Gastrocnemius medialis (tissue), 4 donors: ENCODE results near the gene IRF7.

Experiments used
- CTCF ChIP-seq, 5 experiments: fragments of 450-650 bp in 3 of 5; fragments of 200-600 bp in 2 of 5; sonication (generic) in 2 of 5; IDR thresholded peaks in 4 of 5; conservative IDR thresholded peaks in 1 of 5; 1 replicate in 4 of 5; 2 replicates in 1 of 5; pipeline ENCODE4 v1.5.1; 2016 to 2019; ENCODE audit warnings: antibody characterized with exemption in 5 of 5, mild to moderate bottlenecking in 3 of 5, moderate library complexity in 3 of 5
- POLR2A ChIP-seq, 2 donors: fragments of 450-650 bp; IDR thresholded peaks; one replicate each; pipeline ENCODE4 v1.6.1; 2017; ENCODE audit warnings: antibody characterized with exemption in 2 of 2, mild to moderate bottlenecking in 2 of 2, moderate library complexity in 2 of 2

- no peak for TF ChIP-seq CTCF (IDR thresholded peaks at IDR 0.05 in 4 of 5, conservative IDR thresholded peaks at IDR 0.05 in 1 of 5)
- peak; percentile 89 to 94 for TF ChIP-seq POLR2A (IDR thresholded peaks at IDR 0.05)
These were observed 39.6 kb downstream of the IRF7 start, which contains the start of gene PHRF1 for GRCh38 chr11:575996-576768.
